Effector memory CD4-positive, alpha-beta T cell (primary cell): Measurements from ENCODE around the gene OR10A4.

ENCODE experiments used
- DNase-seq, 3 donors: peaks; one replicate each; pipeline ENCODE4 v3.0.0-alpha.2; 2020
- H3K27ac ChIP-seq: 2 replicates; pipeline ENCODE4 v1.7.0; 2013; ENCODE audit warnings: mild to moderate bottlenecking, low read length, moderate library complexity; ENCODE audit not compliant: insufficient read depth, poor library complexity, severe bottlenecking
- H3K27me3 ChIP-seq: replicated peaks from 2 replicates; pipeline ENCODE4 v1.7.0; 2013; ENCODE audit warnings: mild to moderate bottlenecking, low read length; ENCODE audit not compliant: insufficient read depth, control insufficient read depth, poor library complexity, severe bottlenecking
- H3K36me3 ChIP-seq: 2 replicates; pipeline ENCODE4 v1.7.0; 2013; ENCODE audit warnings: mild to moderate bottlenecking, low read length, moderate library complexity; ENCODE audit not compliant: control insufficient read depth, insufficient read depth
- H3K4me1 ChIP-seq: 2 replicates; pipeline ENCODE4 v1.7.0; 2013; ENCODE audit warnings: low read length, mild to moderate bottlenecking; ENCODE audit not compliant: control insufficient read depth, insufficient read depth, poor library complexity, severe bottlenecking
- H3K4me3 ChIP-seq: 2 replicates; pipeline ENCODE4 v1.7.0; 2013; ENCODE audit warnings: low read length, low read depth, mild to moderate bottlenecking; ENCODE audit not compliant: insufficient read depth, poor library complexity, severe bottlenecking
- H3K9me3 ChIP-seq: 2 replicates; pipeline ENCODE4 v1.7.0; 2013; ENCODE audit warnings: mild to moderate bottlenecking, low read length, moderate library complexity; ENCODE audit not compliant: control insufficient read depth

Gene OR10A4

DNA sequence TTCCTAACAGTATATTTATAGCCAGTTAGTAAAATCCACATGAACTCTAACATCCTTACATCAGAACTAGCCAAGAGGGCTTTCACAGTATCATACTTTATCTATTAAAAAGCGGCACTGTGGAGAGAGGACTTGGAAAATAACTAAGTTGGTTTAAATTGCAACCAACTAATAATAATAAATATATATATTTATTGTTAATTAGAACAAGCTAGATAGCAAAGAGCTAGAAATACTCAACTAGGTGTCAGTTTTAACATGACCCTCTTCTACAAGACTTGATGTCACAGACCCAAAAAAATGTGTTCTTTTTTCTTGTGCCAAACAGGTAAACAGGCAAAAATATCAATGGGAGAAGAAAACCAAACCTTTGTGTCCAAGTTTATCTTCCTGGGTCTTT is 44.3 kb downstream of the OR10A4 start, which contains the start of gene OR2D3:
TSS of gene OR2D3 (plus strand) at position 301 of the 400 bp plus-strand sequence. CDS start at position 301, 0 bp downstream.
- Histone ChIP-seq H3K9me3 (no peaks in the 10 kb centered on the region), H3K4me3 (no peak within 1 kb of the TSS), H3K27ac (no peak within 1 kb of the TSS), H3K27me3 (no peaks in the 10 kb centered on the region), H3K4me1 (no peaks in the 10 kb centered on the region), H3K36me3 (no peaks in the 10 kb centered on the region)
- DNase-seq, result no peak

GRCh38 chr11:6925007-6925577 is 48.7 kb downstream of the OR10A4 start:
- peaks cover 5% of the 10 kb centered on the region for H3K4me1 ChIP-seq
- no peaks in the 10 kb centered on the region for H3K27me3 ChIP-seq
- no peak overlapping the region for H3K27ac ChIP-seq
- H3K36me3 ChIP-seq, result no peaks in the 10 kb centered on the region
- DNase-seq, result no peak
- no peaks in the 10 kb centered on the region for H3K9me3 ChIP-seq
- no peak overlapping the region for H3K4me3 ChIP-seq

GRCh38 chr11:6925636-6926207 is 49.3 kb downstream of the OR10A4 start:
- no peak for DNase-seq
- peaks cover 5% of the 10 kb centered on the region for H3K4me1 ChIP-seq
- peak overlapping the region; percentile 55 for H3K4me3 ChIP-seq
- no peaks in the 10 kb centered on the region for H3K27me3 ChIP-seq
- no peaks in the 10 kb centered on the region for H3K9me3 ChIP-seq
- H3K36me3 ChIP-seq, result no peaks in the 10 kb centered on the region
- H3K27ac ChIP-seq, result no peak overlapping the region

DNA sequence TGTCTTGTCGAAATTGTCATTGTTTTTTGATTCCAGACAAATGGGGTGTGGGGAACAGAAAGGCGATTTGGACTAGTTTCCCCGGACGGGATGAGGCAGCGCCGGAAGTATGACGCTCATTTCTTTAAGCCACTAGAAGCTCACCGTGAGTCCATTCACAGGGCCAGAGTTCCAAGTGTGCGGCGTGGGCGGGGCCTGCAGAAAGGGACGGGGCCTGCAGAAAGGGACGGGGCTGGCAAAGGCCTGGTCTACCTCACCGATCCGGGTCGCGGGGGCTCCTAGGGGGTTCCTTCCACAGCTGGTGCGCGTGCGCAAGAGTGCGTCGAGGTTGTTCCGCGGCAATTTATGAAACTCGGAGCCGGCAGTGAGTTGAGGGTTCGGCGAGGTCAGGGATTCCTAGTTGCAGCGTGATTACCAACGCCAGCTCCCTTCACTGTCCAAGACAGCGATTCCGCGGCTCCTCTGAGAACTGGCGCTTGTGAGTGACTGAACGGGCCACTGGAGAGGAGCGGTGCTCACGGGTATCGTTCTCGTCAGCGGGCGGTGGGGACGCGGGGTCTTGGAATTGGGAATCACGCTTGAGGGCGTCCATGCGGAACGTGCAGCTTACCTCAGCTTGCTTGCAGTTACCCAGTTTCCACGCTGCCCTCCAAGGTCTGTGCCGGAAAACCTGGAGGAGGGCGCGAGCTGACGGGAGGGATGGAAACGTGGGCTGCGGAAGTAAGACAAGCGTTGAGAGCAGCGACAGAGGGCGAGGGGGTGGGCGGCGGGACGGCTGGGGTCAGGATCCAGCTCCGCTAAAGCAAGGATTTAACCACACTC is 50.0 kb downstream of the OR10A4 start, which contains the start of gene ZNF215:
TSS of gene ZNF215 (plus strand) at position 219 of the 822 bp plus-strand sequence. CDS start 5,847 bp downstream, outside the sequence.
- Histone ChIP-seq H3K36me3 (no peaks in the 10 kb centered on the region), H3K27me3 (no peaks in the 10 kb centered on the region), H3K4me1 (peaks cover 5% of the 10 kb centered on the region), H3K27ac (no peak within 1 kb of the TSS), H3K9me3 (no peaks in the 10 kb centered on the region), H3K4me3 (peak within 1 kb of the TSS; percentile 55)
- no peak for DNase-seq

- H3K27ac ChIP-seq, result no peak overlapping the region
- DNase-seq, result no peak
Observed at GRCh38 chr11:6927030-6927617, 50.7 kb downstream of the OR10A4 start.

More at GRCh38 chr11:6927030-6927617, 50.7 kb downstream of the OR10A4 start:
- peaks cover 5% of the 10 kb centered on the region for H3K4me1 ChIP-seq
- H3K27me3 ChIP-seq, result no peaks in the 10 kb centered on the region
- no peaks in the 10 kb centered on the region for H3K36me3 ChIP-seq
- peak overlapping the region; percentile 55 for H3K4me3 ChIP-seq
- H3K9me3 ChIP-seq, result no peaks in the 10 kb centered on the region
